Measurements from ENCODE around the gene ATOH8.

The ATOH8 gene

DNA sequence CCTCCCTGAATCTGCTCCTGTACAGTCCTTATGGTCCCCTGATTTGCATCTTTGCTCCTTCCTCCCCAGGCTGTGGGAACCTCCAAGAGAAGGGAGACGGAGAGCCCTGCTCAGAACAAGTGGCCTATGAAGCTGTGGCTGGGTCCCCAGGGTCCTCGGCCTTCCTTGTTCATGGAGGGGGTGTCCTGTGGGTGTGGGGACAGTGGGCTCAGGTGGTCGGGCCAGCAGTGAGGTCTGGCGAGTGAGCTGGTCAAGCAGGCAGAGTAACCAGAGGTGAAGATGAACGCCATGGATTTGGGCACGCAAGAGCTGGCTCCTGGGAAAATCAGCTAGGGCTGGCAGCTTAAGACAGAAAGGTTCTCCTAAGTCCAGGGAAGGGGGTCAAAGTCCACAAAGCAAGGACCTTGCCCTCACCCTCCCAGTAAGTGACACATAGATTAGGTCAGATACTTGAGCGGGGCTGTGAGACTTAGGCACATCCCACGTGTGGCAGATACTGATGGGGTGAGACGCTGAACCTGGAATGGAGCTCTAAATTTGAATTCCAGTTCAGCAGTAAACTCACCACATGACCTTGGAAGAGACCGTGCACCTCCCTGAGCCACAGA, 34.8 kb upstream of the ATOH8 start:
- DNase-seq (ENCODE audit: low spot score) = no peak

DNA sequence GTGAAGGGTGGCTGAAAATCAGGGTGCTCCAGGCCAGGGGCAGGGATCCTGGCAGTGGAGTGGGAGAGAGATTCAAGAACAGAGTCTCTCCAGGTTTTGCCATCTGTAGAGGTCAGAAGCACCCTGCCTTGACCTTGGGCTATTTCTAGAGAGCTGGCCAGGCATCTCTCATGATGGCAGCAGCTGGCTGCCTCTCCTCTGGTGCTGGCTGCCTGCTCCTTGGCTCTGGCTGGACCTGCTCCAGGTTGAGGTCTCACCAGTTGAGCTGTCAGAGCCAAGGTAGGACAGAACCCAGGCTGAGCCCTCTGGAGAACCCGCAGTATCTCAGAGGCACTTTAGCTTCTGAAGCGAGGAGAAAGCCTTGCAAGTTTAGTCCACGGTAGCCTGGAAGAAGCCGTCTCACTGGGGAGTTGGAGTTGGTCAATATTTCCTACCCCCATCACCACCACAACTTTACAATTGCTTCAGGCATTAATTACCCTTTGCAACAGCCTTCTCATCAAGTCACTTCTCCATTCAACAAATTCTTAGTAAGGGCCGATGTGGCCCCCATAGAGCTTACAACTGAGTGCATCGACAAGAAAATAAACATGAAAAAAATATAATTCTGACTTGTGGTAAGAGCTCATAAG, 34.1 kb upstream of the ATOH8 start:
- peak; percentile 48 for DNase-seq (ENCODE audit: low spot score)

DNA sequence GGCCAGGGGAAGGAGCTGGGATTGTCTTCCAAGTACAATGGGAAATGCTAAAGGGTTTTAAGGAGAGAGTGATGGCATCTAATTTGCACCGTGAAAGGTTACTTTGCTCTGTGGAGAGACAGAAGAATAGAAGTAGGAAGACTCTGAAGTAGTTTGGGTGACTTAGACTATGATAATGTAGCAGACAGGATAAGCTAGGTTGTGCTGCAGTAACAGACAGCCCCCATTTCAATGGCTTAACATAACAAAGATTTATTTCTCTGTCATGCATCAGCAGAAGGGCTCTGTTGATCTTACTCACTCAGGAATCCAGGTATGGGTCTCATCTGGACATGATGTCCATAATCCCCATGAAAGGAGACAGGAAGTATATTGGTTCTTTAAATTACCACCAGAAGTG, 33.3 kb upstream of the ATOH8 start:
- DNase-seq (ENCODE audit: low spot score) = no peak

GRCh38 chr2:85721641-85722040, 32.1 kb upstream of the ATOH8 start:
- DNase-seq (ENCODE audit: low spot score) = no peak

- DNase-seq (ENCODE audit: low spot score) = peak; percentile 26
Measured at GRCh38 chr2:85722519-85722918, 31.3 kb upstream of the ATOH8 start.

DNA sequence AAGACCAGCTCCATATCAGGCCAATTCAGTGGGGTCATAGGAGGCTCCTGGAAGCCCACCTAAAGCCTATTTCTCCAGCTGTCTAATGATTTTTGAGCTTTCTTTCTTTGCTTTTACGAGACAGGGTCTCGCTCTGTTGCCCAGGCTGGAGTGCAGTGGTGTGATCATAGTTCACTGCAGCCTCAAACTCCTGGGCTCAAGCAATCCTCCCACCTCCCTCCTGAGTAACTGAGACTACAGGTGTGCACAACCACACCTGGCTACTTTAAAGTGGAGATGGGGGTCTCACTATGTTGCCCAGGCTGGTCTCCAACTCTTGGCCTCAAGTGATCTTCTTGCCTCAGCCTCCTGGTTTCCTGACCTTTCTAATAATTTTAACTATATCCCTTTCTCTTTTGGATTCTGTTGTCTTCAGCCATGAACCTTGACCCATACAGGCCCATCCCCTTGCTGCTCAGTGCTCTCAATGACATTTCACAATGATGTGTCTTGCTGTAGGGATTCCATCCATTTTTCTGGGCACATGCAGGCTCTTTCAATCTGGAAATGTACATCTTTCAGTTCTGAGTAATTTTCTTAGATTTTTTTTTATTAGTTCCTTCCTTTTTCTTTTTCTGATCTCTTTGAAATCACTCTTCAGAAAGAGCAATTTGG, 30.0 kb upstream of the ATOH8 start:
- no peak for DNase-seq (ENCODE audit: low spot score)

GRCh38 chr2:85724731-85725181, 29.0 kb upstream of the ATOH8 start:
- DNase-seq (ENCODE audit: low spot score) = no peak

GRCh38 chr2:85725451-85725850, 28.3 kb upstream of the ATOH8 start:
- no peak for DNase-seq (ENCODE audit: low spot score)

DNA sequence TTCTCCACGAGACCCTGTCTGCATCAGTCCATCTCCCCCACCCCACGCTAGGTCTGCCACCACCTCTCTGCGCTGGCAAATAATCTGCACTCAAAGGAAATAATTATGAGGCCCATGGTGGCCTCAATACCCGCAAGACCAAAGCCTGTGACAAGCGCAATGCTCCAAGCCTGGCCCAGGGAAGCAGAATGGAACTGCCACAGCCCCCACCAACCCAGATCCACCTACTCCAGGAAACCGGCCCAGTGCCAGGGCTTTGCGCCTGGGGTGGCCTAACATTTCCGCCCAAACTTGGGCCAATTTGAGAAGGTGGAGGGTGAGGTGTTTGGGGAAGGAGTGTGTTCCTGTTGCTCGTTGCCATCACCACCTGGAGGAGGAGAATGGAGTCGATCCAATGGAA, 26.0 kb upstream of the ATOH8 start:
- no peak for DNase-seq (ENCODE audit: low spot score)

DNA sequence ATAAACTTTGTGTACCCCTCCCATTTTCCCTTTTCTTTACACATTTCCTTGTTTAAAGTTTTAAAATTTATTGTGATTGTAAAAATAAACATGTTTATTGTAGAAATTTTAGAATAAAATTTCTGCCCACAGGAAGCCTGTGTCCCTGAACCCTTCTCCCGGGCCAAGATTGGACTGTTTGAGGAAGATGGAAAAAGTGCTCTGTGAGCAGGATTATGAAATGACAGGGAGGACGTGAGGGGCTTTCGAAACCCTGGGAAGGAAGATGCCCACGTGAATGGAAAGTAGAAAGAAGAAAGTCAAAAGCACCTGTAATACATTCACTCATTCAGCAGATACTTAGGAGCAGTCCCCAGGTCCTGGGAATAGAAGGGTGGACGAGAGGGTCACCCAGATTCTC, 25.4 kb upstream of the ATOH8 start:
- no peak for DNase-seq (ENCODE audit: low spot score)

DNA sequence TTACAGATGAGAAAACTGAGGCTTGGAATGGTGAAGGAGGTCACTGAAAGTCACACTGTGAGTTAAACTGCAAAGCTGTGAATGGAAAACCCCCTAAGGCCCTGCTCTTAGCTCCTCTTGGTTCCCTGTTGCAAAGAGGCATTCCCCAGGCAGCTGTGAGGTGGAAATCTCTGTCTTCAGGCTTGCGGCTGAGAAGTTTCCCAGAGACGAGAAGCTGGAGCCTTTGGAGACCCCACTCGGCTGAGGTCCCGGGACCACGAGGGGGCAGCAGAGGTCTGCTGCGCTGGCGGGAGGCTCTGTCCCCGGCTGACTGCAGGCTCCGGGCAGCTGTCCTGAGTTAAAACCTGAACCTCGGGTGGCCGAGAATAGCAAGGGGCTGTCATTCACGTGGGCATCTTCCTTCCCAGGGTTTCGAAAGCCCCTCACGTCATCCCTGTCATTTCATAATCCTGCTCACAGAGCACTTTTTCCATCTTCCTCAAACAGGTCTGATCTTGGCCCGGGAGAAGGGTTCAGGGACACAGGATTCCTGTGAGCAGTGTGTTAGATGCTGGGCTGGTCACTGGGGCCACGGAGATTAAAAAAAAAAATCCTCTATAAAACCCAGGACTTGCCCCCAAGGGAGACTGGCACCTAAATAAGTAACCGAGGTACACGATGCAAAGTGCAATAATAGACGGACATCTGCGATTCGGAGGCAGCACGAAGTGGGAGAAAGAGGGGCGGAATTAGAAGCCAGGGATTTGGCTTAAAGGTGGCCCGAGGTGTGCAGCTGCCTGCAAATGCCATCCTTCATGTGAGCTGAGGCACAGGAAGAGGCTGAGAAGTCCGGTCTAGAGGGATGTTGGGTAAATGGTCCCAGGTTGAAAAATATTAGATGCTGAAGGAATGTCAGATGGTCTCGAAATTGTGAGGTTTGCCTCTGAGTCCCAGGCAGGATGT, 24.6 kb upstream of the ATOH8 start:
- DNase-seq (ENCODE audit: low spot score) = peak; percentile 95

- DNase-seq (ENCODE audit: low spot score) = no peak
Measured at GRCh38 chr2:85729825-85730510, 23.8 kb upstream of the ATOH8 start.

DNA sequence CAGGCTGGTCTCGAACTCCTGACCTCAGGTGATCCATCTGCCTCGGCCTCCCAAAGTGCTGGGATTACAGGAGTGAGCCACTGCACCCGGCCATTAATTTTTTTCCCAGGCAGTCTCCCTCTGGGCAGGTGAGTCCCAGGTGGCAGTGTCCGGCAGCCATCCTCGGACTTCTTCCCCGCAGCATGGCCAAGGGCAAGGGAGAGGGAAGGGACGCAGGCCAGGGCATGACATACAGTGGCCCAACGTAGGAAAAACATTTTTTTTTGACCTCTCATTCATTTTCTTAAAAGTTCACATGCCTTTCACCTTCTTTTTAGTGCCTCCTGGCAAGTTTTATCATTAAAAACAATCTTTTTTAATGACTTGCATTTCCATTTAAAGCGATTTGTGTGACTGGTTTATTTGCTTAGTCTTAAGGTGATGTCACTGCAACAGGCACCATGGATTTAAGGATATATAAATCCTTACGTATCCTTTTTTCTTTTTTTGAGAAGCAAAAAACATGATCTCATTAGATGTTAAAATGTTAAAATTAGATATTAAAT, 23.0 kb upstream of the ATOH8 start:
- DNase-seq (ENCODE audit: low spot score) = no peak

DNA sequence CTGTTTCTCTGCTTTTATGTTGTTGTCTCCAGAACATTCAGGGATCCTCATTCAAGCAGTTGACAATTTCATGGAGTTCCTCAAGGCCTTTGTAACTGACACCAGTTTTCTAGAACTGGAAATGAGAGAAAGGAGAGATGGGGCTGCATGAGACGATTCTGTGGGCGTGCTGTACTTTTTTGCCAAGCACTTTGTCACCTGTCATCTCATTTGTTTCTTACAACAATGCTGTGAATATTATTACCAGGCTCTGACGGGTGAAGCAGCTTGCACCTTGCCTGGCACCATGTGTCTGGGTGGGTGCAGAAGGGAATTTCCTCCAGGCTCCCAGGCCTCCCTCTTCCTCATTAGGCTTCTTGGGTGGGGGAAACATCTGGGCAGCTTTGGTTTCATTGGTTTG, 22.2 kb upstream of the ATOH8 start:
- DNase-seq (ENCODE audit: low spot score) = no peak

DNA sequence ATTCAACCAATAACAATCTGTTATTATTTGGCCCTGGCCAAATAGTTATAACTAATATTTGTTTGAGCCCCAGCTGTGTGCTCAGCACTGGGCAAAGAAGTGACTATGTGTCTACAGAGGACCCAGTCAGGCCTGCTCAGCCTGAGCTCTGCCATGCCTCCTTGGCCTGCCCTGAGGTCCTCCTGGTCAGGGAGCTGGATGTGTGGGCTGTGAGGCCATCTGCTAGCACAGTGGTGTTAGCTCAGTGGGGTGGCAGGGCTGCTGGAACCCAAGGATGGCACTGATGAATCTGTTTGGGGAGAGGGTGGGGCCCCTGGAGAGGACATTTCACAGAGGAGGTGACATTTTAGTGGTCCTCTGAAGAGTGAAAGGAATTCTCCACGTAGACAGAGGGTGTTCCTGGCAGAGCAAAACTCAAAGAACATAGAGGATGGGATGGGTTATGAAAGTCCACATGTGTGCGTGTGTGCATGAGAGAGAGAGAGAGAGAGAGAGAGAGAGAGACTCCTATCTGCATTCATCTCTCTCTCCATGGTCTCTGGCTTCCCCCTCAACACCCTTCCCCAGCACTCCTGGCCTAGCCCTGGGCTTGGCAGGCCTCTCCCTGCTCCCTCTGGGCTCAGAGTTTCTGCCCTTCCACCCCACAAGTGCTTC, 21.2 kb upstream of the ATOH8 start:
- no peak for DNase-seq (ENCODE audit: low spot score)

DNA sequence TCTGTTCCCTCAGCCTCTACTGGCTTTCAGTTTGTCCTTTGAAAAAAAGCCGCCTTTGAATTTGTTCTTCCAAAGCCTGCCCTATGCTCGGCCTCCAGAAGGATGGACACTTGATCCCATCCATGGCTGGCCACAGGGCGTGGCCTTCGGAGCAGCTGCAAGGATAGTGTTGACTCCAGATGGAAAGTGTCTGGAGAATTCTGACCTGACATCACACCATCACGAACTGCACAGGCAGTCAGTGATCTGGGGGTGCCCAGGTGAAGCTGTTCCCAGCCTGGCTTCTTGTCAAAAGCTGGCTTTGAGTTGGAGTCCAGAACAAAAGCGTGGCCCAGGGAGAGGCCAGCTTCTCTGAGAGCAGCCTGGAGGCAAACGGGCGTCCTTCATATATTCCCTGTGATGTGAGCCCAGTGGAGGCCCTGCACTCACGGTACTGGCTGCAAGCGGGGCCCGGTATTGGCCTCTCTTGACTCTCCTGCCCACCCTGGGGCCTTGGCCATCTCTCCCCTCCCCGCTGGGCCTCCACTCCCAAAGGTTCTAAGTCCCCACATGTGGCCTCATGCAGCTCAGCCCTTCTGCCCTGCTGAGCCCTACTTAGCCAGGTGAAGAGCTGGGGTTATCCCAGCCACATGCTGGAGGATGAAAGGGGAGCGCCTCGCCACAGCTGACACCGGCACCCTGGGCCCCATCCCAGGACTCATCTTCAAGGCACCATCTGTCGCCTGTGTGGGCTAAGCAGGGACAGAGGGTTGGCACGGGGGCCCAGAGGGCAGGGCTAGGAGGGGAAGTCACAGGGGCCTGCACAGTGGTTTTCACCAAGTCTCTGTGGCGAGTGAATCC, 20.4 kb upstream of the ATOH8 start:
- DNase-seq (ENCODE audit: low spot score) = no peak

DNA sequence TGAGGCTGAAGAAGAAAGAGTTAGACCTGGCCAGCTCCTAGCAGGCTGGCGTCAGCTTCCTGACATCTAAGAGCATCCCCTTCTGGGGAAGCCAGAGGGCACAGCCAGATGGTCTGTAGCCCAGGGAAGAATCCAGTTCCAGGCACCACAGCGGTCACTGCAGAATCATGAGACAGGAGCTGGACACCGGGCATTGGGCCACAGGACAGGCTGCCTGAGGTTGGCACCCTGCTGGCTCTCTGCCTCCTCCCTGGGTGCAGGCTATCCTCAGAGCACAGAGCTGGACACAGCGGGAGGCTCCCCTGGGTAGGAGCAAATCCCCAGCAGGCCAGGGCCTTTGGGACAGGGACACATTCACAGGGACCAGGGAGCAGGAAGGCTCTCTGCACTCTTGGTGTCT, 19.8 kb upstream of the ATOH8 start:
- DNase-seq (ENCODE audit: low spot score) = no peak

GRCh38 chr2:85734942-85735608, 18.7 kb upstream of the ATOH8 start:
- no peak for DNase-seq (ENCODE audit: low spot score)

- DNase-seq (ENCODE audit: low spot score) = no peak
Measured at GRCh38 chr2:85735691-85736090, 18.1 kb upstream of the ATOH8 start.

Data from left forelimb (tissue), 1 donor.